Nephron progenitor cell (in vitro differentiated cells): Measurements from ENCODE around the gene ANGPTL4.

ENCODE experiments used
- DNase-seq: peaks from one replicate; pipeline ENCODE4 v3.0.0; 2021
- H3K27ac Mint-ChIP-seq: 2 replicates; pipeline ENCODE4 v1.8.0; 2021; ENCODE audit warnings: mild to moderate bottlenecking, moderate library complexity, mixed read lengths
- H3K27me3 Mint-ChIP-seq: 2 replicates; pipeline ENCODE4 v1.8.0; 2021; ENCODE audit warnings: mild to moderate bottlenecking, low read depth, mixed read lengths; ENCODE audit not compliant: poor library complexity
- H3K36me3 Mint-ChIP-seq: 2 replicates; pipeline ENCODE4 v1.8.0; 2021; ENCODE audit warnings: low read depth, mixed read lengths
- H3K4me1 Mint-ChIP-seq: 2 replicates; pipeline ENCODE4 v1.8.0; 2021; ENCODE audit warnings: mixed read lengths
- H3K4me3 Mint-ChIP-seq: 2 replicates; pipeline ENCODE4 v1.8.0; 2021; ENCODE audit warnings: mild to moderate bottlenecking, moderate library complexity, mixed read lengths
- H3K9me3 Mint-ChIP-seq: 2 replicates; pipeline ENCODE4 v1.8.0; 2021; ENCODE audit warnings: mild to moderate bottlenecking, moderate library complexity, mixed read lengths
- TF ChIP-seq, protein P1 (sequence below): fragments of 200-600 bp; sonication (generic); IDR thresholded peaks from 2 replicates; pipeline ENCODE4 v1.5.0; 2021; ENCODE audit warnings: antibody characterized with exemption

The ANGPTL4 gene

GRCh38 chr19:8416796-8417195, 52.8 kb downstream of the ANGPTL4 start:
- Mint-ChIP-seq H3K4me1 (peaks cover 12% of the 10 kb centered on the region), H3K4me3 (no peak overlapping the region), H3K27me3 (peaks cover 7% of the 10 kb centered on the region), H3K36me3 (no peaks in the 10 kb centered on the region), H3K9me3 (no peaks in the 10 kb centered on the region), H3K27ac (no peak overlapping the region)
- TF ChIP-seq, protein P1, sequence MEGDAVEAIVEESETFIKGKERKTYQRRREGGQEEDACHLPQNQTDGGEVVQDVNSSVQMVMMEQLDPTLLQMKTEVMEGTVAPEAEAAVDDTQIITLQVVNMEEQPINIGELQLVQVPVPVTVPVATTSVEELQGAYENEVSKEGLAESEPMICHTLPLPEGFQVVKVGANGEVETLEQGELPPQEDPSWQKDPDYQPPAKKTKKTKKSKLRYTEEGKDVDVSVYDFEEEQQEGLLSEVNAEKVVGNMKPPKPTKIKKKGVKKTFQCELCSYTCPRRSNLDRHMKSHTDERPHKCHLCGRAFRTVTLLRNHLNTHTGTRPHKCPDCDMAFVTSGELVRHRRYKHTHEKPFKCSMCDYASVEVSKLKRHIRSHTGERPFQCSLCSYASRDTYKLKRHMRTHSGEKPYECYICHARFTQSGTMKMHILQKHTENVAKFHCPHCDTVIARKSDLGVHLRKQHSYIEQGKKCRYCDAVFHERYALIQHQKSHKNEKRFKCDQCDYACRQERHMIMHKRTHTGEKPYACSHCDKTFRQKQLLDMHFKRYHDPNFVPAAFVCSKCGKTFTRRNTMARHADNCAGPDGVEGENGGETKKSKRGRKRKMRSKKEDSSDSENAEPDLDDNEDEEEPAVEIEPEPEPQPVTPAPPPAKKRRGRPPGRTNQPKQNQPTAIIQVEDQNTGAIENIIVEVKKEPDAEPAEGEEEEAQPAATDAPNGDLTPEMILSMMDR: no peak
- no peak for DNase-seq

GRCh38 chr19:8421484-8422461, 57.8 kb downstream of the ANGPTL4 start:
- TF ChIP-seq, protein P1: no peak
- no peak overlapping the region for H3K4me3 Mint-ChIP-seq
- H3K36me3 Mint-ChIP-seq: peaks cover 11% of the 10 kb centered on the region
- H3K27me3 Mint-ChIP-seq: no peaks in the 10 kb centered on the region
- DNase-seq: no peak
- peak overlapping the region; percentile 59 for H3K27ac Mint-ChIP-seq
- H3K9me3 Mint-ChIP-seq: no peaks in the 10 kb centered on the region
- peaks cover 28% of the 10 kb centered on the region for H3K4me1 Mint-ChIP-seq

- H3K27me3 Mint-ChIP-seq: no peaks in the 10 kb centered on the region
- peak overlapping the region; percentile 23 for H3K4me3 Mint-ChIP-seq
- TF ChIP-seq, protein P1: no peak
- peak overlapping the region; percentile 96 for H3K27ac Mint-ChIP-seq
- peak; percentile 62 for DNase-seq
- H3K4me1 Mint-ChIP-seq: peaks cover 21% of the 10 kb centered on the region
- H3K9me3 Mint-ChIP-seq: no peaks in the 10 kb centered on the region
- peaks cover 11% of the 10 kb centered on the region for H3K36me3 Mint-ChIP-seq
Measured at GRCh38 chr19:8423817-8424223, 59.9 kb downstream of the ANGPTL4 start.
